K562 (cell line): Measurements from ENCODE around the gene HEATR1. TPM values are rescaled to one million over a fixed set of nuclear protein-coding genes. Genes with fewer than 3 reads are reported as not detected.

ENCODE experiments used
- ATAC-seq: fragments of 200-7000 bp; cut with Tn5 transposase; 3 replicates; pipeline ENCODE4 v1.9.1; 2020; ENCODE audit warnings: moderate library complexity
- BruUV-seq: library from RNA; stranded (reverse); fragments of 400-500 nt; replicated peaks from 2 replicates; lab custom pipeline; 2021; lab: Mats Ljungman, UMichigan
- CTCF ChIA-PET: fragments of 300-600 bp; formaldehyde crosslinking; extraction: SDS; loops from one replicate; lab custom pipeline; 2021; ENCODE audit warnings: low intra/inter-chr PET ratio; lab: Yijun Ruan, JAX
- POLR2A ChIA-PET: fragments of 300-600, 350-650 bp; sonication (Branson Sonifier 250); formaldehyde crosslinking; extraction: SDS; loops from one replicate; lab custom pipeline; 2021; ENCODE audit warnings: antibody characterized with exemption, inconsistent platforms; lab: Yijun Ruan, JAX
- DNase-seq, 4 experiments: peaks; one replicate each; pipeline versions ENCODE4 v3.0.0 to v3.0.0-alpha.2; 2011 to 2018; ENCODE audit warnings: low spot score in 3 of 4, mixed read lengths in 3 of 4; ENCODE audit errors: extremely low read depth in 1 of 4
- FAIRE-seq: peaks from 2 replicates; lab custom pipeline; 2011; peaks lifted over from hg19 to GRCh38; lab: Jason Lieb, UNC
- H2AFZ ChIP-seq: 2 replicates; pipeline ENCODE4 v1.6.0; 2011; ENCODE audit warnings: low read depth, low read length, control low read depth, inconsistent platforms
- H3K27ac ChIP-seq: fragments of 200-600 bp; 3 replicates; pipeline ENCODE4 v1.8.0; 2011; ENCODE audit warnings: low read depth, mild to moderate bottlenecking, control low read depth, inconsistent platforms, low read length, moderate library complexity, mixed read lengths; ENCODE audit errors: extremely low read depth
- H3K27me3 ChIP-seq, 2 experiments: fragments of 300-600 bp in 1 of 2; 2 replicates in 1 of 2; 3 replicates in 1 of 2; pipeline versions ENCODE4 v1.6.0 to v1.8.0; 2011; ENCODE audit warnings: inconsistent platforms in 2 of 2, low read length in 2 of 2, mild to moderate bottlenecking in 1 of 2, mixed read lengths in 1 of 2, moderate library complexity in 1 of 2; ENCODE audit not compliant: control insufficient read depth in 2 of 2, insufficient read depth in 2 of 2
- H3K36me3 ChIP-seq: fragments of 300-600 bp; 3 replicates; pipeline ENCODE4 v1.8.0; 2011; ENCODE audit warnings: mild to moderate bottlenecking, low read length, inconsistent platforms; ENCODE audit not compliant: control insufficient read depth, insufficient read depth
- H3K4me1 ChIP-seq, 2 experiments: fragments of 200-600 bp in 1 of 2; replicated peaks in 1 of 2; 2 replicates in 1 of 2; 3 replicates in 1 of 2; pipeline versions ENCODE4 v1.5.1 to v1.8.0; 2011; ENCODE audit warnings: inconsistent platforms in 2 of 2, low read length in 2 of 2, mild to moderate bottlenecking in 1 of 2, mixed read lengths in 1 of 2, moderate library complexity in 1 of 2; ENCODE audit not compliant: control insufficient read depth in 2 of 2, insufficient read depth in 2 of 2
- H3K4me2 ChIP-seq: 2 replicates; pipeline ENCODE4 v1.6.1; 2011; ENCODE audit warnings: low read length, control low read depth, inconsistent platforms, mixed read lengths; ENCODE audit not compliant: insufficient read depth
- H3K4me3 ChIP-seq: fragments of 200-600 bp; sonication (generic), shearing (Covaris generic); 2 replicates; pipeline ENCODE4 v1.5.1; 2016; ENCODE audit warnings: control low read depth, inconsistent platforms
- H3K79me2 ChIP-seq: fragments of 200-600 bp; 3 replicates; pipeline ENCODE4 v1.8.0; 2011; ENCODE audit warnings: low read length, inconsistent platforms; ENCODE audit not compliant: control insufficient read depth, insufficient read depth
- H3K9ac ChIP-seq, 2 experiments: 2 replicates each; pipeline versions ENCODE4 v1.6.0 to v1.6.1; 2011; ENCODE audit warnings: low read depth in 2 of 2, low read length in 2 of 2, control low read depth in 1 of 2, inconsistent platforms in 1 of 2, mild to moderate bottlenecking in 1 of 2, mixed read lengths in 1 of 2; ENCODE audit not compliant: insufficient read depth in 1 of 2
- H3K9me1 ChIP-seq: one replicate; pipeline ENCODE4 v1.6.0; 2011; ENCODE audit warnings: inconsistent platforms, mild to moderate bottlenecking, low read length, moderate library complexity; ENCODE audit not compliant: control insufficient read depth, insufficient read depth
- H3K9me3 ChIP-seq: replicated peaks from 2 replicates; pipeline ENCODE4 v1.5.1; 2011; ENCODE audit warnings: low read depth, low read length, inconsistent platforms; ENCODE audit not compliant: control insufficient read depth, insufficient read depth
- H4K20me1 ChIP-seq: replicated peaks from 2 replicates; pipeline ENCODE4 v1.6.1; 2011; ENCODE audit warnings: low read length, inconsistent platforms, mixed read lengths; ENCODE audit not compliant: control insufficient read depth, insufficient read depth
- CBFB ChIP-seq: sonication (generic); formaldehyde crosslinking; IDR thresholded peaks from 2 replicates; pipeline ENCODE4 v1.4.0; 2020; ENCODE audit warnings: mild to moderate bottlenecking, missing genetic modification reagents
- DIDO1 ChIP-seq: fragments of 450-650 bp; IDR thresholded peaks from 2 replicates; pipeline ENCODE4 v1.6.1; 2016; ENCODE audit warnings: low read depth, missing biosample characterization, missing genetic modification characterization
- PHTF2 ChIP-seq: fragments of 250-450 bp; sonication (Bioruptor Pico); IDR thresholded peaks from 2 replicates; pipeline ENCODE4 v1.5.0; 2021; ENCODE audit warnings: mild to moderate bottlenecking
- RHOXF2B ChIP-seq: fragments of 250-450 bp; sonication (Bioruptor Pico); conservative IDR thresholded peaks from 2 replicates; pipeline ENCODE4 v1.5.1; 2021
- TCF7 ChIP-seq: sonication (generic); IDR thresholded peaks from 2 replicates; pipeline ENCODE4 v1.6.1; 2016; ENCODE audit warnings: antibody characterized with exemption, borderline replicate concordance
- ZFP30 ChIP-seq: fragments of 250-450 bp; sonication (Bioruptor Pico); IDR thresholded peaks from 2 replicates; pipeline ENCODE4 v1.8.0; 2022; ENCODE audit warnings: moderate library complexity, mild to moderate bottlenecking, inconsistent platforms, borderline replicate concordance
- ZFPM2 ChIP-seq: fragments of 250-450 bp; sonication (Bioruptor Pico); IDR thresholded peaks from 2 replicates; pipeline ENCODE4 v1.5.1; 2022; ENCODE audit warnings: mild to moderate bottlenecking
- ZNF780A ChIP-seq: fragments of 250-450 bp; sonication (Bioruptor Pico); IDR thresholded peaks from 2 replicates; pipeline ENCODE4 v1.5.0; 2021; ENCODE audit warnings: mild to moderate bottlenecking
- WGBS: fragments of 100-300 bp; shearing (Covaris generic); methylation state at CpG from one replicate; pipeline ENCODE4 v1.1.6; 2016; ENCODE audit warnings: low coverage, mixed read lengths; ENCODE audit not compliant: insufficient coverage; ENCODE audit errors: missing lambda C conversion rate; 5-methylcytosine and 5-hydroxymethylcytosine counted together
- in situ Hi-C: fragments of 300-500 bp; cut with MboI; formaldehyde crosslinking; loops from 4 replicates; pipeline ENCODE4 v1.15.0; 2018; ENCODE audit warnings: inconsistent platforms, mixed read lengths
- intact Hi-C: fragments of 100-400 bp; cut with micrococcal nuclease; formaldehyde crosslinking; loops from 2 replicates; pipeline ENCODE4 v1.14.2; 2022
- polyA plus RNA-seq, 8 experiments: library from polyadenylated mRNA; depleted of rRNA in 4 of 8; stranded (reverse) in 5 of 8; unstranded in 3 of 8; fragments of >200 nt; fragmentation: Nextera tagmentation in 2 of 8; fragmentation: Illumina TruSeq in 1 of 8; extraction: Ambion mirVana in 2 of 8; extraction: Trizol in 1 of 8; gene quantifications; 2 replicates each; pipeline versions ENCODE4 v1.2.1 to v1.2.3, GENCODE V29; 2011 to 2014; ENCODE audit warnings: inconsistent platforms in 1 of 8, missing spikeins in 1 of 8
- total RNA-seq, 7 experiments: library from RNA; depleted of rRNA in 6 of 7; stranded (reverse); fragments of >200 nt in 6 of 7; fragmentation: Illumina TruSeq in 2 of 7; extraction: Trizol in 2 of 7; gene quantifications; 2 replicates each; pipeline versions ENCODE4 v1.2.1 to v1.2.3, GENCODE V29; 2011 to 2021; ENCODE audit warnings: low replicate concordance in 1 of 7
- TF ChIP-seq, protein P1 (sequence below): sonication (generic); formaldehyde crosslinking; IDR thresholded peaks from 2 replicates; pipeline ENCODE4 v1.8.0; 2022; ENCODE audit warnings: mild to moderate bottlenecking, missing genetic modification reagents
- TF ChIP-seq, protein P2 (sequence below): sonication (generic); formaldehyde crosslinking; IDR thresholded peaks from 2 replicates; pipeline ENCODE4 v1.9.0; 2022; ENCODE audit warnings: mild to moderate bottlenecking, missing genetic modification reagents
- TF ChIP-seq, protein P3 (sequence below), 3 experiments: IDR thresholded peaks in 2 of 3; conservative IDR thresholded peaks in 1 of 3; 2 replicates each; pipeline ENCODE4 v1.5.1; 2011 to 2012; ENCODE audit warnings: low read length in 3 of 3, mild to moderate bottlenecking in 3 of 3, control low read depth in 2 of 3, improper control_type of control experiment in 1 of 3, inconsistent platforms in 1 of 3, low read depth in 1 of 3, mixed read lengths in 1 of 3, moderate library complexity in 1 of 3; ENCODE audit not compliant: insufficient read depth in 2 of 3
- TF ChIP-seq, protein P4 (sequence below): sonication (generic); formaldehyde crosslinking; IDR thresholded peaks from 2 replicates; pipeline ENCODE4 v1.8.1; 2023; ENCODE audit warnings: mild to moderate bottlenecking, missing genetic modification reagents

The HEATR1 gene
- total and polyA plus RNA-seq, 9 of the 15 experiments (the other 6 are each of a cell fraction or from before 2014, with no cell fraction given) = 28.3 to 108 (median 50.9) TPM

DNA sequence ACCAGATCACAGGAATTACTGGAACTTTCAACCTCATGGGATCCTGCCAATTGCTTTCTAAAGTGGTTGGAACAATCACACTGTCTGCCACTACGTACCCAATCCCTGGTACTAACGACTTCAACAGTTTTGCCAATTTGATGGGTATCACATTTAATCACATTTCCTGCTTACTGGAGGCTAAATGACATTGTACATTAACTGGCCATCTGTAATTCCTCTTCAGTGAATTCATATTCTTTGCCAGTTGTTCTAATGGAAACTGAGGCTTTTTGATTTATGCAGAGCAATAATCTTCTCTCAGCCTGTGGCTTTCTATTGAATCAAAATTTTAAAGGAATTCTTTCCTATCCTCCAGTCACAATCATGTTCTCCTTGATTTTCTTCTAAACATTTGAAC is 42.3 kb downstream of the HEATR1 start (continued):
- TF ChIP-seq, protein P1, sequence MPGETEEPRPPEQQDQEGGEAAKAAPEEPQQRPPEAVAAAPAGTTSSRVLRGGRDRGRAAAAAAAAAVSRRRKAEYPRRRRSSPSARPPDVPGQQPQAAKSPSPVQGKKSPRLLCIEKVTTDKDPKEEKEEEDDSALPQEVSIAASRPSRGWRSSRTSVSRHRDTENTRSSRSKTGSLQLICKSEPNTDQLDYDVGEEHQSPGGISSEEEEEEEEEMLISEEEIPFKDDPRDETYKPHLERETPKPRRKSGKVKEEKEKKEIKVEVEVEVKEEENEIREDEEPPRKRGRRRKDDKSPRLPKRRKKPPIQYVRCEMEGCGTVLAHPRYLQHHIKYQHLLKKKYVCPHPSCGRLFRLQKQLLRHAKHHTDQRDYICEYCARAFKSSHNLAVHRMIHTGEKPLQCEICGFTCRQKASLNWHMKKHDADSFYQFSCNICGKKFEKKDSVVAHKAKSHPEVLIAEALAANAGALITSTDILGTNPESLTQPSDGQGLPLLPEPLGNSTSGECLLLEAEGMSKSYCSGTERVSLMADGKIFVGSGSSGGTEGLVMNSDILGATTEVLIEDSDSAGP (CRISPR knock-in tag) = no peak
- TF ChIP-seq ZFP30 (no peak), DIDO1 (no peak), TCF7 (no peak), CBFB (CRISPR knock-in tag) (no peak), RHOXF2B (CRISPR knock-in tag) (no peak), ZNF780A (CRISPR knock-in tag) (no peak), PHTF2 (CRISPR knock-in tag) (no peak)
- TF ChIP-seq, protein P2, sequence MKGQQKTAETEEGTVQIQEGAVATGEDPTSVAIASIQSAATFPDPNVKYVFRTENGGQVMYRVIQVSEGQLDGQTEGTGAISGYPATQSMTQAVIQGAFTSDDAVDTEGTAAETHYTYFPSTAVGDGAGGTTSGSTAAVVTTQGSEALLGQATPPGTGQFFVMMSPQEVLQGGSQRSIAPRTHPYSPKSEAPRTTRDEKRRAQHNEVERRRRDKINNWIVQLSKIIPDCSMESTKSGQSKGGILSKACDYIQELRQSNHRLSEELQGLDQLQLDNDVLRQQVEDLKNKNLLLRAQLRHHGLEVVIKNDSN (CRISPR knock-in tag) = no peak
- TF ChIP-seq, all 486 proteins: peak for 0

DNA sequence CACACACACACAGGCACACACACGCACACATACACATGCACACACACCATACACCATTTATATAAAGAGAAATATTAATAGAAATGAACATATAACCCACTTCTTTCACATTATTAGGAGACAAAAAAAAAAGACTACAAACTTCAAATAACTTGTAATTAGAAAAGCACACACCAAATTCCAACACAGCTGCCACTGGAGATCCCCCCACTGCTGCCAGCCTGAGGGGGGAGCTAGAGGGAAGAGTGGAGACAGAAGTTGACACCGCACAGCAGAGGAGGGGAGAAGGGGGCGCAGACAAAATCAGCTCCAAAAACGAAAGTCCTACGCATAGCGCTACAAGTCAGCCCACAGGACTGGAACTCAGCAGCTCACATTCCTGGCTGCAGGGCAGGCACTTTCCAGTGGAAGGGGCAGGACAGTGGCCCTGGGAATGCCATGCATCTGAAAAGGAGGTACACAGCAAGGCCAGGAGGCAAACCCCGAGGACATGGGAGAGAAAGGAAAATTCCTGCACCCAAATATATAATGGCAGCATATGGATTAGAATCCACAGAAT is 44.0 kb downstream of the HEATR1 start:
- no peak overlapping the region for H3K27ac ChIP-seq
- H2AFZ ChIP-seq = no peak overlapping the region
- no peak overlapping the region for H3K4me3 ChIP-seq
- no peak overlapping the region for H3K4me2 ChIP-seq
- H4K20me1 ChIP-seq = no peaks in the 10 kb centered on the region
- H3K9me3 ChIP-seq = no peaks in the 10 kb centered on the region
- no peaks in the 10 kb centered on the region for H3K79me2 ChIP-seq
- FAIRE-seq = no peak
- TF ChIP-seq, protein P3, sequence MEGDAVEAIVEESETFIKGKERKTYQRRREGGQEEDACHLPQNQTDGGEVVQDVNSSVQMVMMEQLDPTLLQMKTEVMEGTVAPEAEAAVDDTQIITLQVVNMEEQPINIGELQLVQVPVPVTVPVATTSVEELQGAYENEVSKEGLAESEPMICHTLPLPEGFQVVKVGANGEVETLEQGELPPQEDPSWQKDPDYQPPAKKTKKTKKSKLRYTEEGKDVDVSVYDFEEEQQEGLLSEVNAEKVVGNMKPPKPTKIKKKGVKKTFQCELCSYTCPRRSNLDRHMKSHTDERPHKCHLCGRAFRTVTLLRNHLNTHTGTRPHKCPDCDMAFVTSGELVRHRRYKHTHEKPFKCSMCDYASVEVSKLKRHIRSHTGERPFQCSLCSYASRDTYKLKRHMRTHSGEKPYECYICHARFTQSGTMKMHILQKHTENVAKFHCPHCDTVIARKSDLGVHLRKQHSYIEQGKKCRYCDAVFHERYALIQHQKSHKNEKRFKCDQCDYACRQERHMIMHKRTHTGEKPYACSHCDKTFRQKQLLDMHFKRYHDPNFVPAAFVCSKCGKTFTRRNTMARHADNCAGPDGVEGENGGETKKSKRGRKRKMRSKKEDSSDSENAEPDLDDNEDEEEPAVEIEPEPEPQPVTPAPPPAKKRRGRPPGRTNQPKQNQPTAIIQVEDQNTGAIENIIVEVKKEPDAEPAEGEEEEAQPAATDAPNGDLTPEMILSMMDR (IDR thresholded peaks at IDR 0.05 in 2 of 3, conservative IDR thresholded peaks at IDR 0.05 in 1 of 3; ENCODE audit: insufficient read depth in 2 of 3, low read depth in 1 of 3, low read length in 3 of 3) = peak in 2 of 3 experiments; percentile 24 to 29; a peak in 3 of 6 replicates
- TF ChIP-seq, protein P4, sequence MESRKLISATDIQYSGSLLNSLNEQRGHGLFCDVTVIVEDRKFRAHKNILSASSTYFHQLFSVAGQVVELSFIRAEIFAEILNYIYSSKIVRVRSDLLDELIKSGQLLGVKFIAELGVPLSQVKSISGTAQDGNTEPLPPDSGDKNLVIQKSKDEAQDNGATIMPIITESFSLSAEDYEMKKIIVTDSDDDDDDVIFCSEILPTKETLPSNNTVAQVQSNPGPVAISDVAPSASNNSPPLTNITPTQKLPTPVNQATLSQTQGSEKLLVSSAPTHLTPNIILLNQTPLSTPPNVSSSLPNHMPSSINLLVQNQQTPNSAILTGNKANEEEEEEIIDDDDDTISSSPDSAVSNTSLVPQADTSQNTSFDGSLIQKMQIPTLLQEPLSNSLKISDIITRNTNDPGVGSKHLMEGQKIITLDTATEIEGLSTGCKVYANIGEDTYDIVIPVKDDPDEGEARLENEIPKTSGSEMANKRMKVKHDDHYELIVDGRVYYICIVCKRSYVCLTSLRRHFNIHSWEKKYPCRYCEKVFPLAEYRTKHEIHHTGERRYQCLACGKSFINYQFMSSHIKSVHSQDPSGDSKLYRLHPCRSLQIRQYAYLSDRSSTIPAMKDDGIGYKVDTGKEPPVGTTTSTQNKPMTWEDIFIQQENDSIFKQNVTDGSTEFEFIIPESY (CRISPR knock-in tag) = peak; percentile 40; the same call in 1 of the 2 replicates
- no peak for TF ChIP-seq ZFPM2 (CRISPR knock-in tag)
- H3K4me1 ChIP-seq = no peaks in the 10 kb centered on the region
- DNase-seq = no peak
- ChIA-PET POLR2A (interaction anchor here (0.7 to 2.6 kb wide), 4 partner anchors 11 to 1112 kb away, joined by 3 to 14 read pairs (median 4); no protein-coding TSS in a partner anchor), CTCF (no interaction called here)
- peak; percentile 76 for ATAC-seq
- in situ Hi-C loops (no loop called here), intact Hi-C loops (no loop called here)
- no peaks in the 10 kb centered on the region for H3K27me3 ChIP-seq
- no peak overlapping the region for H3K9ac ChIP-seq
- WGBS = 88% methylated on average over 7 of the region's 7 CpGs
- no TSS peak for BruUV-seq
- H3K9me1 ChIP-seq = no peaks in the 10 kb centered on the region
- H3K36me3 ChIP-seq = peaks cover 95% of the 10 kb centered on the region
